SH-SY5Y (cell line): ENCODE data around the gene OXNAD1.

Experiments used
- GATA2 ChIP-seq: IDR thresholded peaks from 2 replicates; pipeline ENCODE4 v1.6.1; 2011; ENCODE audit warnings: mild to moderate bottlenecking, low read depth, low read length
- GATA3 ChIP-seq: IDR thresholded peaks from 2 replicates; pipeline ENCODE4 v1.6.1; 2011; ENCODE audit warnings: low read depth, mild to moderate bottlenecking, low read length, moderate library complexity

GRCh38 chr3:16273867-16274266 is 8.9 kb downstream of the OXNAD1 start:
- no peak for TF ChIP-seq GATA3
- no peak for TF ChIP-seq GATA2
